Measurements from ENCODE around the gene PTPN22.
A peak's percentile ranks its signal among the peaks of the same experiment; 100 is the strongest.

PTPN22 gene

DNA sequence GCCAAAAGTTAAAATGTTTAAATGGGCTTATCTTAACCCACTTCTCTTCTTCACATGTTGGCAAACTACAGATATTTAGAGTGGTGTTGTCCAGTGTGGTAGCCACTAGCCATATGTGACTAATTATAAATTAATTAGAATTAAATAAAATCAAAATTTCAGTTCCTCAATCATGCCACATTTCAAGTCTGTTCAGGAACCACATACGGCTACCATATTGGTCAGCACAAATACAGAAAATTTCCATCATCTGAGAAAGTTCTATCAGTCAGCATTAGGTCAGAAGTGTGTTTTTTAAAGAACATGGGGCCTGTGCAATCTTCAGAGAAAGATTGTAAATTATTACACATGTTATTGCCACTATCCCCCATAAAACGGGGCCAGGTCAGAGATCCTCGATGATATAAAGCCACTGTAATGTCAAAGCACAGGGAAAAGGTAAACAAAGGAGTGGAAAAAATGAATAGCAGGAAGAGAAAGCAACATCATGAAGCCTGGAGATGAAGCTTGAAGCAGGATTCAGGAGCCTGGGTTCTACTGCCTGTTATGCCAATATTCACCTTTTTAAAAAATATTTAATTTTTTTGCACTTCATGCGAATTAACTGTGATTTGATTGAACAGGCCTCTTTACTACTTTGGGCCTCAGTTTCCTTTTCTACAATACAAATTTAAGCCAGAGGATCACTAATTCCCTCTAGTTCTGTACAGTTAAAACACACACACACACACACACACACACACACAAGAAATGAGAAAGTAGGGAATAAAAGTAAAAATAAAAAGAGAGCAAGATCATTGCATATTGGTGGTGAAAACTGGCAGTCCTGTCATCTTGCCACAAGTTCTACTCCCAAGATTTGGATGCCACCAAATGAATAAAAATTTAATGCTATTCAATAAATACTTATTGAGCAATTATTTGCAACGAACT, 61.6 kb downstream of the PTPN22 start:
- H3K4me3 ChIP-seq (ENCODE audit: low read depth, low read length) = peak overlapping the region; percentile 93
- TF ChIP-seq, protein P1, sequence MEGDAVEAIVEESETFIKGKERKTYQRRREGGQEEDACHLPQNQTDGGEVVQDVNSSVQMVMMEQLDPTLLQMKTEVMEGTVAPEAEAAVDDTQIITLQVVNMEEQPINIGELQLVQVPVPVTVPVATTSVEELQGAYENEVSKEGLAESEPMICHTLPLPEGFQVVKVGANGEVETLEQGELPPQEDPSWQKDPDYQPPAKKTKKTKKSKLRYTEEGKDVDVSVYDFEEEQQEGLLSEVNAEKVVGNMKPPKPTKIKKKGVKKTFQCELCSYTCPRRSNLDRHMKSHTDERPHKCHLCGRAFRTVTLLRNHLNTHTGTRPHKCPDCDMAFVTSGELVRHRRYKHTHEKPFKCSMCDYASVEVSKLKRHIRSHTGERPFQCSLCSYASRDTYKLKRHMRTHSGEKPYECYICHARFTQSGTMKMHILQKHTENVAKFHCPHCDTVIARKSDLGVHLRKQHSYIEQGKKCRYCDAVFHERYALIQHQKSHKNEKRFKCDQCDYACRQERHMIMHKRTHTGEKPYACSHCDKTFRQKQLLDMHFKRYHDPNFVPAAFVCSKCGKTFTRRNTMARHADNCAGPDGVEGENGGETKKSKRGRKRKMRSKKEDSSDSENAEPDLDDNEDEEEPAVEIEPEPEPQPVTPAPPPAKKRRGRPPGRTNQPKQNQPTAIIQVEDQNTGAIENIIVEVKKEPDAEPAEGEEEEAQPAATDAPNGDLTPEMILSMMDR (IDR thresholded peaks at IDR 0.05; ENCODE audit: low read depth, low read length) = no peak

GRCh38 chr1:113808450-113809195, 62.9 kb downstream of the PTPN22 start:
- TF ChIP-seq, protein P1 (IDR thresholded peaks at IDR 0.05; ENCODE audit: low read depth, low read length) = no peak
- H3K4me3 ChIP-seq (ENCODE audit: low read depth, low read length) = no peak overlapping the region

DNA sequence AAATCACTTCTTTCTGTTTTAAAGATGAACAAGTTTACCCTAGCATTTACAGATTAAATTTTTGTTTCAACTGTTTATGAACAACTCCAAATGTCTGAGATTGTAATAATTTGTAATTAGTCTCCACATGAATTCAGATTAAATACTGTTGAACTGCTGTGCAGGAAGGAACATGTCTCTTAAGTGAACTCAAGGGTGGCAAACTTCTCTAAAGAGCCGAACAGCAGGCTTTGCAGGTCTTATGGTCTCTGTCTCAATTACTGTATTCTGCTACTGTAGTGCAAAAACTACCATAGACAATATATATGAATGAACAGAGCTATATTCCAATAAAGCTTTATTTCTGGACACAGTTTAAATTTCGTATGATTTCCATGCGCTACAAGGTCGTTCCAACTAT, 65.9 kb downstream of the PTPN22 start:
- TF ChIP-seq, protein P1 (IDR thresholded peaks at IDR 0.05; ENCODE audit: low read depth, low read length) = no peak
- no peak overlapping the region for H3K4me3 ChIP-seq (ENCODE audit: low read depth, low read length)

- H3K4me3 ChIP-seq (ENCODE audit: low read depth, low read length) = no peak overlapping the region
- TF ChIP-seq, protein P1 (IDR thresholded peaks at IDR 0.05; ENCODE audit: low read depth, low read length) = no peak
These were observed 66.3 kb downstream of the PTPN22 start for GRCh38 chr1:113805256-113805531.

DNA sequence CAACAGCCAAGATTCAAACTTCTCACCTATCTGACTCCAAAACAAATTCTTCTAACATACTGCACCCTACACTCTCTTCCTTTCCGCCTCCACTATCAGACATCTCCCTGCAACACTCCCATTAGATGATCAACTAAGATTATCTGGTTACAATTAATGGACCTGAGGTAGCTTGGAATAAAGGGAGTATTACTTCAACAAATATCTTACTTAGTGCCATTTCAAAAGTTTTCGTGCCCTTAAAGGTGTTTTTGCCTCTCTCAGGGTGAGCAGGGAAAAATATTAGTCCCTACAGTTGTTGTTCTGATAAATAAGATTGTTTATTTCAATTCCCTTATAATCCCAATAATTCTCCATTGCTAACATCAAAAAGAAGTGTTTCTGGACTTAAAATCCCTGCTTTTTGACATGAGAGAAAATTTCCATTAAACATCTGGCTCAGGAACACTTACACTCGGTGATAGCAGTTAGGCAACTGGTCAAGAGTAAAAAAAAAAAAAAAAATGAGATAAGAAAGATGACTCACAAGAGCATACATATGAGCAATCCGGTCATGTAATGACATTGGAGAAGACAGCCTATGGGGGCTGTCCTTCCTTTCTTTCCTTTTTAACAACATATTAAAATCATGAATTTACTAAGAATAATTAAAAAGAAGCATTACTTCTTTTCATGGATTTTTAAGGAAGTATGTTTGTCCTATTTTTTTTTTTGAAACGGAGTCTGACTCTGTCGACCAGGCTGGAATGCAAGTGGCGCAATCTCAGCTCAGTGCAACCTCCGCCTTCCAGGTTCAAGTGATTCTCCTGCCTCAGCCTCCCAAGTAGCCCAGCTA, 66.9 kb downstream of the PTPN22 start:
- TF ChIP-seq, protein P1 (IDR thresholded peaks at IDR 0.05; ENCODE audit: low read depth, low read length) = no peak
- H3K4me3 ChIP-seq (ENCODE audit: low read depth, low read length) = no peak overlapping the region

DNA sequence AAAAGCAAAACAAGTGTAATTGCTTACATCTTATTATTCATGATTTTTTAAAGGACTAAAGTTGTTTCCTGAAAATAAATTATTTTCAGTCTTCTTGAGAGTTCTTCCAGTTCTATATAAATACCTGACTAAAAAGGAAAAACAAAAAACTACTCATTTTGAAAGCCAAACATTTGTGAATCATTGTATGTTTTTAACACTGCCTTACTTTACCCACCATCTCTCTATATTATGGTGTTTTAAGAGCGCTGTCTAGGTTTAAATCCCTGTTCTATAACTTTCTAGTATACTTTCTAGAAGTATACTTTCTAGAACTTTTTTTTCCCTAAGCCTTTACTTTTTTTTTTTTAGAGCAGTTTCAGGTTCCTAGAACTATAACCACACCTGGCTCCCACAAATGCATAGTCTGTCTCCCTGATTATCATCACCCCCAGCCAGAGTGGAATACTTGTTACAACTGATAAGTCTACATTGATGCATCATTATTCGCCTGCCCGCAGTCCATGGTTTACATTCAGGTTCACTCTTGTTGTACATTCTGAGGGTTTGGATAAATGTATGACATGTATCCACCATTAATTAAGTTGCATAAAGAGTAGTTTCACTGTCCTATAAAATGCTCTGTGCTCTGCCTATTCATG, 69.0 kb downstream of the PTPN22 start:
- TF ChIP-seq, protein P1 (IDR thresholded peaks at IDR 0.05; ENCODE audit: low read depth, low read length) = no peak
- no peak overlapping the region for H3K4me3 ChIP-seq (ENCODE audit: low read depth, low read length)

Measured in WI38 (cell line).